HCT116 (cell line): ENCODE results near the gene CD300LB. TPM values are rescaled to one million over a fixed set of nuclear protein-coding genes. Genes with fewer than 3 reads are reported as not detected.

Experiments
- ATAC-seq: fragments of 200-7000 bp; cut with Tn5 transposase; 2 replicates; pipeline ENCODE4 v1.9.1; 2020; ENCODE audit warnings: mild to moderate bottlenecking, moderate library complexity
- BruUV-seq: library from RNA; stranded (reverse); fragments of 400-500 nt; replicated peaks from 2 replicates; lab custom pipeline; 2021; lab: Mats Ljungman, UMichigan
- CTCF ChIA-PET: fragments of 300-600 bp; sonication (Branson Sonifier 250); formaldehyde crosslinking; loops from one replicate; lab custom pipeline; 2021; ENCODE audit warnings: antibody characterized with exemption; lab: Charles Lee
- POLR2A ChIA-PET: fragments of 300-600, 350-600 bp; sonication (Branson Sonifier 250); formaldehyde crosslinking; loops from one replicate; lab custom pipeline; 2021; ENCODE audit warnings: antibody characterized with exemption; lab: Charles Lee
- RAD21 ChIA-PET, 2 experiments: fragments of 300-600 bp; sonication (Branson Sonifier 250); formaldehyde crosslinking; loops; one replicate each; lab custom pipeline; 2023; ENCODE audit warnings: low total read pairs in 2 of 2; ENCODE audit not compliant: uncharacterized antibody in 2 of 2, unreplicated experiment in 2 of 2, low non-redundant PET in 1 of 2; lab: Charles Lee
- DNase-seq: peaks from one replicate; pipeline ENCODE4 v3.0.0-alpha.2; 2010; ENCODE audit warnings: low read depth, low spot score
- H2AFZ ChIP-seq: fragments of 200-600 bp; shearing (Covaris generic), sonication (generic); 2 replicates; pipeline ENCODE4 v1.6.1; 2017; ENCODE audit warnings: low read depth, mixed run types, mixed read lengths, antibody characterized with exemption, low read length; ENCODE audit not compliant: poor library complexity, severe bottlenecking
- H3K27ac ChIP-seq: 2 replicates; pipeline ENCODE4 v1.5.1; 2012; ENCODE audit warnings: low read depth, low read length
- H3K27me3 ChIP-seq: fragments of 200-600 bp; sonication (generic); 2 replicates; pipeline ENCODE4 v1.6.1; 2016; ENCODE audit warnings: mixed run types, low read length, mixed read lengths; ENCODE audit not compliant: insufficient read depth
- H3K36me3 ChIP-seq, 2 experiments: fragments of 200-500 bp in 1 of 2; fragments of 200-600 bp in 1 of 2; sonication (Bioruptor generic) in 1 of 2; sonication (generic) in 1 of 2; 2 replicates each; pipeline versions ENCODE4 v1.5.1 to v1.6.1; 2014 to 2016; ENCODE audit warnings: low read length in 2 of 2, inconsistent platforms in 1 of 2, mixed read lengths in 1 of 2, mixed run types in 1 of 2; ENCODE audit not compliant: insufficient read depth in 2 of 2, control insufficient read depth in 1 of 2
- H3K4me1 ChIP-seq, 2 experiments: fragments of 200-600 bp in 1 of 2; sonication (generic) in 1 of 2; 2 replicates each; pipeline versions ENCODE4 v1.5.1 to v1.6.1; 2012 to 2017; ENCODE audit warnings: low read length in 2 of 2, inconsistent platforms in 1 of 2, mild to moderate bottlenecking in 1 of 2, mixed read lengths in 1 of 2, mixed run types in 1 of 2, moderate library complexity in 1 of 2; ENCODE audit not compliant: insufficient read depth in 2 of 2, control insufficient read depth in 1 of 2
- H3K4me2 ChIP-seq: fragments of 200-600 bp; sonication (generic); 2 replicates; pipeline ENCODE4 v1.6.1; 2017; ENCODE audit warnings: mixed run types, low read length, mixed read lengths
- H3K4me3 ChIP-seq, 2 experiments: fragments of 200-600 bp in 1 of 2; sonication (generic) in 1 of 2; replicated peaks in 1 of 2; 2 replicates each; pipeline ENCODE4 v1.5.1; 2011 to 2016; ENCODE audit warnings: low read length in 2 of 2, control low read depth in 1 of 2, low read depth in 1 of 2, mild to moderate bottlenecking in 1 of 2, mixed read lengths in 1 of 2, mixed run types in 1 of 2
- H3K79me2 ChIP-seq: fragments of 200-600 bp; sonication (generic); 2 replicates; pipeline ENCODE4 v1.6.1; 2017; ENCODE audit warnings: mild to moderate bottlenecking, mixed run types, low read length, moderate library complexity, mixed read lengths; ENCODE audit not compliant: insufficient read depth
- H3K9ac ChIP-seq: fragments of 200-600 bp; sonication (generic); 2 replicates; pipeline ENCODE4 v1.6.1; 2016; ENCODE audit warnings: low read length, mixed read lengths
- H3K9me2 ChIP-seq: fragments of 200-600 bp; sonication (generic), shearing (Covaris generic); 2 replicates; pipeline ENCODE4 v1.6.1; 2017; ENCODE audit warnings: mixed run types, mild to moderate bottlenecking, moderate library complexity; ENCODE audit not compliant: insufficient read depth
- H3K9me3 ChIP-seq, 2 experiments: fragments of 200-500 bp in 1 of 2; fragments of 200-600 bp in 1 of 2; sonication (Bioruptor generic) in 1 of 2; sonication (generic) in 1 of 2; 2 replicates each; pipeline ENCODE4 v1.6.1; 2014 to 2017; ENCODE audit warnings: low read length in 2 of 2, mixed read lengths in 2 of 2, inconsistent platforms in 1 of 2, low read depth in 1 of 2, mild to moderate bottlenecking in 1 of 2, mixed run types in 1 of 2, moderate library complexity in 1 of 2; ENCODE audit not compliant: control insufficient read depth in 1 of 2, insufficient read depth in 1 of 2
- H4K20me1 ChIP-seq: fragments of 200-600 bp; sonication (generic), shearing (Covaris generic); 2 replicates; pipeline ENCODE4 v1.6.1; 2017; ENCODE audit warnings: mixed run types, mild to moderate bottlenecking, moderate library complexity; ENCODE audit not compliant: insufficient read depth
- ATF3 ChIP-seq: IDR thresholded peaks from 2 replicates; pipeline ENCODE4 v1.6.1; 2012
- EZH2 ChIP-seq: fragments of 200-600 bp; sonication (generic); IDR thresholded peaks from 2 replicates; pipeline ENCODE4 v1.6.1; 2017; ENCODE audit warnings: antibody characterized with exemption, mixed run types
- EZH2phosphoT487 ChIP-seq: fragments of 200-600 bp; IDR thresholded peaks from 2 replicates; pipeline ENCODE4 v1.6.1; 2018; ENCODE audit warnings: antibody characterized with exemption, borderline replicate concordance
- FOSL1 ChIP-seq: IDR thresholded peaks from 2 replicates; pipeline ENCODE4 v1.6.1; 2012; ENCODE audit warnings: low read depth
- POLR2A ChIP-seq: IDR thresholded peaks from 2 replicates; pipeline ENCODE4 v1.7.0; 2011; ENCODE audit warnings: borderline replicate concordance; ENCODE audit not compliant: insufficient read depth, insufficient read length; ENCODE audit errors: extremely low read depth
- POLR2AphosphoS5 ChIP-seq: IDR thresholded peaks from 2 replicates; pipeline ENCODE4 v1.6.1; 2011; ENCODE audit warnings: mild to moderate bottlenecking, low read depth, low read length, moderate library complexity
- RAD21 ChIP-seq: IDR thresholded peaks from 2 replicates; pipeline ENCODE4 v1.6.1; 2012; ENCODE audit warnings: low read depth, mild to moderate bottlenecking
- REST ChIP-seq: IDR thresholded peaks from 2 replicates; pipeline ENCODE4 v1.6.1; 2012; ENCODE audit warnings: low read depth
- ZFX ChIP-seq: fragments of 450-650 bp; IDR thresholded peaks from 2 replicates; pipeline ENCODE4 v1.6.1; 2017
- intact Hi-C: fragments of 100-400 bp; cut with micrococcal nuclease; formaldehyde crosslinking; loops from 2 replicates; pipeline ENCODE4 v1.10.0; 2022
- total RNA-seq: library from RNA; stranded (reverse); gene quantifications from one replicate; pipeline ENCODE4 v1.2.1, GENCODE V29; 2021; ENCODE audit not compliant: unreplicated experiment

Gene CD300LB
- total RNA-seq, 1 experiment from 2014 or later: not detected

GRCh38 chr17:74516561-74517328 is 14.5 kb downstream of the CD300LB start:
- TF ChIP-seq EZH2 (no peak), REST (no peak), ZFX (no peak), EZH2phosphoT487 (no peak), POLR2AphosphoS5 (no peak), RAD21 (no peak), POLR2A (no peak), ATF3 (no peak), FOSL1 (no peak)
- H3K4me2 ChIP-seq: no peak overlapping the region
- no peak overlapping the region for H2AFZ ChIP-seq
- DNase-seq: no peak
- no peak overlapping the region for H3K27ac ChIP-seq
- intact Hi-C loops: no loop called here
- H4K20me1 ChIP-seq: no peaks in the 10 kb centered on the region
- no TSS peak for BruUV-seq
- H3K36me3 ChIP-seq: no peaks in the 10 kb centered on the region
- peaks cover under 1% of the 10 kb centered on the region; the same call in 1 of the 2 replicates for H3K27me3 ChIP-seq
- ATAC-seq: no peak
- no peaks in the 10 kb centered on the region for H3K79me2 ChIP-seq
- no peak overlapping the region for H3K9ac ChIP-seq
- H3K9me3 ChIP-seq: peaks cover 0 to 11% of the 10 kb centered on the region in 2 experiments; a peak in 1 of 4 replicates
- RAD21 ChIA-PET: no interaction called here
- POLR2A ChIA-PET: no interaction called here
- H3K9me2 ChIP-seq: no peaks in the 10 kb centered on the region
- H3K4me1 ChIP-seq: peaks cover 0 to 15% of the 10 kb centered on the region in 2 experiments; a peak in 2 of 4 replicates
- H3K4me3 ChIP-seq: no peak overlapping the region
- CTCF ChIA-PET: no interaction called here
